ENCODE measurements around the gene ZBTB34.

The ZBTB34 gene

DNA sequence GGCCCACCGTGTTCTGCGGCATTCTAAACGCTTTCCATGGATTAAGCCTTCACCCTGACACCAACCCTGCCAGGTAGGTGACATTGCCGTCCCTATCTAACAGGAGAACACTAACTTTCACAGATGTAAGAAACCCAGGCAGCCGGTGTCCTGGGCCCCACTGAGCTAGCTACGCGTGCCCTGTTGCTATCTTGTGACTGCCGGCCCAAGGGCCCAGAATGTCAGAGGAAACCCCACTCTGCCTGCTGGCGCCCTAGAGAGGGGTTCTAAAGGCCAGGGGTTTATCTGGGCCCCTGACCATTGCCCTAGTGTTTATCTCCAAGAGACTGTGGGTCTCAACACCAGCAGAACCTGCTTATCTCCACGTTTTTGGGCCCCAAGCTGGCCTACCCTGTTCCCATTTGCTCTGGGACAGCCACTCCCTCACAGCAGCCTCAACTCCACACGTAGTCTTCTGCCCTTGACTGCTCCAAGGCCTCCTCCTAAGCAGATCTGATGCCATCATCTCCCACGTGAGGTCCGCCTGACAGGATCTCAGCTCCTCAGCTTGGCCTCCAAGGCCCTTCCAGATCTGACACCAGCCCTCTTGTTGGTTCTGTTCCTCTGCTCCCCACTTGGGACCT lies 18.1 kb upstream of the ZBTB34 start:
- TF ChIP-seq, protein P1, sequence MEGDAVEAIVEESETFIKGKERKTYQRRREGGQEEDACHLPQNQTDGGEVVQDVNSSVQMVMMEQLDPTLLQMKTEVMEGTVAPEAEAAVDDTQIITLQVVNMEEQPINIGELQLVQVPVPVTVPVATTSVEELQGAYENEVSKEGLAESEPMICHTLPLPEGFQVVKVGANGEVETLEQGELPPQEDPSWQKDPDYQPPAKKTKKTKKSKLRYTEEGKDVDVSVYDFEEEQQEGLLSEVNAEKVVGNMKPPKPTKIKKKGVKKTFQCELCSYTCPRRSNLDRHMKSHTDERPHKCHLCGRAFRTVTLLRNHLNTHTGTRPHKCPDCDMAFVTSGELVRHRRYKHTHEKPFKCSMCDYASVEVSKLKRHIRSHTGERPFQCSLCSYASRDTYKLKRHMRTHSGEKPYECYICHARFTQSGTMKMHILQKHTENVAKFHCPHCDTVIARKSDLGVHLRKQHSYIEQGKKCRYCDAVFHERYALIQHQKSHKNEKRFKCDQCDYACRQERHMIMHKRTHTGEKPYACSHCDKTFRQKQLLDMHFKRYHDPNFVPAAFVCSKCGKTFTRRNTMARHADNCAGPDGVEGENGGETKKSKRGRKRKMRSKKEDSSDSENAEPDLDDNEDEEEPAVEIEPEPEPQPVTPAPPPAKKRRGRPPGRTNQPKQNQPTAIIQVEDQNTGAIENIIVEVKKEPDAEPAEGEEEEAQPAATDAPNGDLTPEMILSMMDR (IDR thresholded peaks at IDR 0.05; ENCODE audit: extremely low read depth, insufficient read depth, missing control alignments), result no peak
- DNase-seq (ENCODE audit: low spot score), result no peak
- in situ Hi-C loops (cut with MboI; ENCODE audit: low pct_unique_long_range_greater_than_20kb, low sequenced_read_pairs, unreplicated experiment), result no loop called here

DNA sequence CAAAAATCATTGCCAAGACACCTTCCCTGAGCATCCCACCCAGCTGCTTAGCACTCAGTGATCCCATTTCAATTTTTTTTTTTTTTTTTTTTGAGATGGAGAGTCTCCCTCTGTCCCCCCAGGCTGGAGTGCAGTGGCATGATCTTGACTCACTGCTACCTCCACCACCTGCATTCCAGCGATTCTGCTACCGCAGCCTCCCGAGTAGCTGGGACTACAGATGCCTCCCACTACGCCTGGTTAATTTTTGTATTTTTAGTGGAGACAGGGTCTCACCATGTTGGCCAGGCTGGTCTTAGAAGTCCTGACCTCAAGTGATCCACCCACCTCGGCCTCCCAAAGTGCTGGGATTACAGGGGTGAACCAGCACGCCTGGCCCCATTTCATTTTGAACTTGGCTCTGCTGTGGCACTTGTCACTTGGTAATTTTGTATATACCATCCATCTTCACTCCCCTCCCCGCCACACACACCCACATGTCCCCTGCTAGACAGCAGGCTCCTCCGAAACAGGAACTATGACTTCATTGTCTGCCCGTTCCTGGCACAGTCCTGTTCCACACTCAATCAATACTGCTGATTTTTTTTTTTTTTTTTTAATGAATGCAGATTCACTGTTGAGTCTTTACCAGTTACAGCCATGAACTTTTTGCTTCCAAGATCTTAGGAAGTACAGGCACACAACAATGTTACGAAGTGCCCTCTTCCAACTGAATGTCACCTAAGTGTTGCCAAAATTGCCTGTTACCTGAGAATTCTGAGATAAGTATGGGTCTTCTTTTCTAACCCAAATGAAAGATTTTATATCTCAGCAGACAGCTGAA lies 17.3 kb upstream of the ZBTB34 start:
- in situ Hi-C loops (cut with MboI; ENCODE audit: low pct_unique_long_range_greater_than_20kb, low sequenced_read_pairs, unreplicated experiment), result no loop called here
- peak; percentile 32 for DNase-seq (ENCODE audit: low spot score)
- TF ChIP-seq, protein P1 (IDR thresholded peaks at IDR 0.05; ENCODE audit: extremely low read depth, insufficient read depth, missing control alignments), result no peak

DNA sequence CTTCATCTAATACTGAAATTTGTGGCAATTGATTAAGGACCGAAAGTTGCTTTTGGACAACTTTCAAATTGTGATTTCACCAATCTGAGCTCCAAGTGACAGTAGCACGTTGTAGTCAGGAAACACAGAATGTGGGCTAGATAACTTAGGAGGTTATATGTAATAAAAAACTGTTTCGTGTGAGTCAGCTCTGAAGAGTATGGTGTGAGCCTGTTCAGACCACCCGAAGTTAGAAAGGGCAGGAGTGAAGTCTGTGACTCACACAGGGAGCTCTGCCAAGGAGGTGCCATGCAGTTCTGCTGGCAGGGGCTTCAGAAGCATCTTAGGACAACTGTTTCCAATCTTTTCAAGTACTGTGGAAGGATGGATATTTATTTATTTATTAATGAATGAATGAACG lies 16.4 kb upstream of the ZBTB34 start:
- in situ Hi-C loops (cut with MboI; ENCODE audit: low pct_unique_long_range_greater_than_20kb, low sequenced_read_pairs, unreplicated experiment), result no loop called here
- no peak for DNase-seq (ENCODE audit: low spot score)
- TF ChIP-seq, protein P1 (IDR thresholded peaks at IDR 0.05; ENCODE audit: extremely low read depth, insufficient read depth, missing control alignments), result no peak

DNA sequence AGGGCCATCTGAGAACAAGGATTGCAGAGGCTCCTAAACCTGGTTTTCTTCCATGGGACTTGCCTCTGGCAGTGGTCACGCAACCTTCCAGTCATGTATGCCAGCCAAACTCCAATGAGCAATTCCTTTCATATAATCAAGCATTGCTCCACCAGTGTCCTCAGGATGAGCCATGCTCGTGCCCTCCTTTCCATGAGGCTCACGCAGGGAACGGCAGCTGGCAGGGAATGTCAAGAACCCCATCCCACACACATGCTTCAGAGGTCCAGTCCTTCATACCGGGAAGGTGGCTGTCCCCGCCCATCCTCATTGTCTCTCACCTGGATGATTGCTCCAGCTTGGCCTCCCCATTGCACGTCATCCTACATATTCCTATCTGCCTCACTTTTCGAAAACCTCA lies 13.4 kb upstream of the ZBTB34 start:
- DNase-seq (ENCODE audit: low spot score), result no peak
- in situ Hi-C loops (cut with MboI; ENCODE audit: low pct_unique_long_range_greater_than_20kb, low sequenced_read_pairs, unreplicated experiment), result no loop called here
- TF ChIP-seq, protein P1 (IDR thresholded peaks at IDR 0.05; ENCODE audit: extremely low read depth, insufficient read depth, missing control alignments), result no peak

DNA sequence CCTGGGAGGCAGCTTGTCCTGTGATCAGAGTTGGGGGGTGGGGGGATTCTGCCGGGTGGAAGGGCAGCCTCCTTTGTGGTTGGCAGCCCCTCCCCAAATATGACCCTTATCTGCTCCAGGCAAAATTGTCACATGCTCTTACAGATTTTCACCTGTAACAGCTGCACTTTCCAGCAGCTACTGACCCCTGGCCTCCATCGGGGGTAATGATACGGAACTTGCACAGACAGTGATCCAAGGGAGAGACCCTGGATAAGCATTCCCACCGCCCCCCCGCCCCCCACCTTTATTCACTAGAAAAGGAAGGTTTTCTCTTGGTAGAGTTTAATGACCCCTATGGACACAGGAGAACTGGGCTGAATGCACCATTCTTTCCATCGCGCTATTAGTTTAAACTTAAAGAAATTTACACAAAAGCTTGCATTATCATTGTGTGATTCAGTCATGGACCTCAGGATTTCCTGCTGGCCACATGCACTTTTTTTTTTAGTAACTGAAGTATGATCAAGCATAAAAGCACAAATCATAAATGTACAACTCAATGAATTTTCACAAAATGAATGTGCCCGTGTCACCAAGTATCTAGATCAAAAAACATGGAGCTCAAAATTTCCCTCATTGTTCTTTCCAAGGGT lies 10.7 kb upstream of the ZBTB34 start:
- TF ChIP-seq, protein P1 (IDR thresholded peaks at IDR 0.05; ENCODE audit: extremely low read depth, insufficient read depth, missing control alignments), result no peak
- DNase-seq (ENCODE audit: low spot score), result no peak
- in situ Hi-C loops (cut with MboI; ENCODE audit: low pct_unique_long_range_greater_than_20kb, low sequenced_read_pairs, unreplicated experiment), result no loop called here

DNA sequence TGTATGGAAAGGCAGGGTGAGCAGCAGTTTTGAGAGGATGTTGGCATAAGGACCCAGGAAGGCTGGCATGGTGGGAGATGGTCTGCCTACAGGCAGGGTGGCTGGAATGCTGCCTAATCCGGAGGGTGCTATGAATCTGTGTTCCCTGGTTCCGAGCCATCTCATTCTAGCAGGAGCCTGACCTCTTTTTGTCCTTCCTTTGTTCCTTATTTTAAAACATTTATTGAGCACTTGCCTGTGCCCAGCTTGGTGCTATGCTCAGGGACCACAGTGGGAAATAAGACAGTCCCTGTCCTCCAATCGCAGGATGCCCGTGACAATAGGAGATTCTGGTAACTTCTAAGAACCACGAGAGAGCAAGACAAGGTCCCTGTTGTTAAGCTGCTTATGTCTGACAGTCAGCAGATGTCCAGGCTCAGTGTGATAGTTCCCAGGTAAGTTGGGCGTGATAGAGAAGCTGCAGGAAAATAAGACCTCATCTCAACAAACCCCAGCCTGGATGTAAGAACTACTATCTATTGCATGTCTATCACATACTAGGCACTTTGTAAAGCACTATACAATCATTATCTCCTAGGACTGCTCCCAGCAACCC lies 9.1 kb upstream of the ZBTB34 start:
- in situ Hi-C loops (cut with MboI; ENCODE audit: low pct_unique_long_range_greater_than_20kb, low sequenced_read_pairs, unreplicated experiment), result no loop called here
- TF ChIP-seq, protein P1 (IDR thresholded peaks at IDR 0.05; ENCODE audit: extremely low read depth, insufficient read depth, missing control alignments), result no peak
- DNase-seq (ENCODE audit: low spot score), result no peak

Measured in GM13977 (cell line).